SK-N-SH (cell line): ENCODE measurements around the gene UTS2. TPM values are rescaled to one million over a fixed set of nuclear protein-coding genes. Genes with fewer than 3 reads are reported as not detected.

Experiments
- CTCF ChIA-PET: fragments of 300-600, 350-600 bp; formaldehyde crosslinking; extraction: SDS; loops from one replicate; lab custom pipeline; 2021; lab: Yijun Ruan, JAX
- POLR2A ChIA-PET: fragments of 350-600 bp; sonication (Branson Sonifier 250); formaldehyde crosslinking; extraction: SDS; loops from one replicate; lab custom pipeline; 2020; ENCODE audit warnings: antibody characterized with exemption, inconsistent platforms; lab: Yijun Ruan, JAX
- DNase-seq: peaks from one replicate; pipeline ENCODE4 v3.0.0; 2012
- H2AFZ ChIP-seq: fragments of 200-600 bp; sonication (generic); 2 replicates; pipeline ENCODE4 v1.8.1; 2016; ENCODE audit warnings: antibody characterized with exemption, mild to moderate bottlenecking, low read depth
- H3F3A ChIP-seq: fragments of 200-600 bp; sonication (generic); replicated peaks from 2 replicates; pipeline ENCODE3; 2016; ENCODE audit warnings: antibody characterized with exemption, mild to moderate bottlenecking; ENCODE audit not compliant: insufficient read depth
- H3K27ac ChIP-seq, 2 experiments: fragments of 200-500 bp in 1 of 2; fragments of 200-600 bp in 1 of 2; sonication (Bioruptor generic) in 1 of 2; sonication (generic), shearing (Covaris generic) in 1 of 2; 2 replicates each; pipeline versions ENCODE4 v1.5.1 to v1.6.1; 2014 to 2016; ENCODE audit warnings: low read depth in 2 of 2, inconsistent platforms in 1 of 2, low read length in 1 of 2, mild to moderate bottlenecking in 1 of 2, mixed read lengths in 1 of 2
- H3K27me3 ChIP-seq: fragments of 200-600 bp; sonication (generic), shearing (Covaris generic); 2 replicates; pipeline ENCODE4 v1.6.1; 2016; ENCODE audit warnings: mixed run types; ENCODE audit not compliant: insufficient read depth
- H3K36me3 ChIP-seq, 2 experiments: fragments of 200-500 bp in 1 of 2; fragments of 200-600 bp in 1 of 2; sonication (Bioruptor generic) in 1 of 2; sonication (generic) in 1 of 2; replicated peaks in 1 of 2; 2 replicates each; pipeline versions ENCODE3 to v1.5.1; 2014 to 2016; ENCODE audit warnings: low read length in 1 of 2, mild to moderate bottlenecking in 1 of 2; ENCODE audit not compliant: insufficient read depth in 2 of 2, control insufficient read depth in 1 of 2
- H3K4me1 ChIP-seq, 2 experiments: fragments of 200-500 bp in 1 of 2; fragments of 200-600 bp in 1 of 2; sonication (Bioruptor generic) in 1 of 2; sonication (generic), shearing (Covaris generic) in 1 of 2; 2 replicates each; pipeline versions ENCODE4 v1.5.1 to v1.6.1; 2014 to 2016; ENCODE audit warnings: low read depth in 1 of 2, low read length in 1 of 2, mixed run types in 1 of 2; ENCODE audit not compliant: insufficient read depth in 2 of 2, control insufficient read depth in 1 of 2
- H3K4me2 ChIP-seq: fragments of 200-600 bp; sonication (generic), shearing (Covaris generic); 2 replicates; pipeline ENCODE4 v1.6.1; 2017; ENCODE audit warnings: mixed run types
- H3K4me3 ChIP-seq, 2 experiments: fragments of 200-500 bp in 1 of 2; fragments of 200-600 bp in 1 of 2; sonication (Bioruptor generic) in 1 of 2; sonication (generic), shearing (Covaris generic) in 1 of 2; 2 replicates each; pipeline versions ENCODE4 v1.5.1 to v1.8.1; 2014 to 2016; ENCODE audit warnings: low read depth in 2 of 2, inconsistent platforms in 1 of 2, low read length in 1 of 2, mild to moderate bottlenecking in 1 of 2, mixed read lengths in 1 of 2, moderate library complexity in 1 of 2
- H3K79me2 ChIP-seq: fragments of 200-600 bp; sonication (generic); 2 replicates; pipeline ENCODE4 v1.8.1; 2017; ENCODE audit warnings: mild to moderate bottlenecking; ENCODE audit not compliant: insufficient read depth
- H3K9ac ChIP-seq: fragments of 200-600 bp; sonication (generic); 2 replicates; pipeline ENCODE4 v1.6.1; 2017; ENCODE audit warnings: mixed run types
- H3K9me2 ChIP-seq: fragments of 200-600 bp; sonication (generic); 2 replicates; pipeline ENCODE4 v1.6.1; 2017; ENCODE audit warnings: mixed run types
- H3K9me3 ChIP-seq: fragments of 200-600 bp; sonication (generic); 2 replicates; pipeline ENCODE4 v1.6.1; 2017; ENCODE audit warnings: mixed run types, mild to moderate bottlenecking, moderate library complexity
- H4K20me1 ChIP-seq: fragments of 200-600 bp; sonication (generic); 2 replicates; pipeline ENCODE4 v1.6.1; 2017; ENCODE audit warnings: mild to moderate bottlenecking, mixed run types; ENCODE audit not compliant: insufficient read depth
- ELF1 ChIP-seq: IDR thresholded peaks from 2 replicates; pipeline ENCODE4 v1.4.0; 2012
- FOSL2 ChIP-seq: IDR thresholded peaks from 2 replicates; pipeline ENCODE4 v1.4.0; 2012; ENCODE audit warnings: low read depth, mild to moderate bottlenecking, moderate library complexity, borderline replicate concordance
- FOXJ3 ChIP-seq: sonication (generic); formaldehyde crosslinking; IDR thresholded peaks from 2 replicates; pipeline ENCODE4 v1.5.1; 2020; ENCODE audit warnings: mild to moderate bottlenecking, missing genetic modification reagents
- GABPA ChIP-seq: IDR thresholded peaks from 2 replicates; pipeline ENCODE4 v1.4.0; 2012; ENCODE audit warnings: low read depth, mild to moderate bottlenecking
- GATA2 ChIP-seq: sonication (generic); formaldehyde crosslinking; IDR thresholded peaks from 2 replicates; pipeline ENCODE4 v1.5.0; 2020; ENCODE audit warnings: mild to moderate bottlenecking, missing genetic modification reagents
- JUND ChIP-seq: IDR thresholded peaks from 2 replicates; pipeline ENCODE4 v1.4.0; 2012
- MEF2A ChIP-seq: IDR thresholded peaks from 2 replicates; pipeline ENCODE4 v1.4.0; 2012; ENCODE audit warnings: low read depth, borderline replicate concordance
- MXI1 ChIP-seq: IDR thresholded peaks from 2 replicates; pipeline ENCODE4 v1.6.1; 2012; ENCODE audit warnings: mild to moderate bottlenecking, low read depth, low read length, improper control_type of control experiment
- NFIC ChIP-seq: IDR thresholded peaks from 2 replicates; pipeline ENCODE4 v1.4.0; 2012; ENCODE audit warnings: borderline replicate concordance
- NRF1 ChIP-seq: IDR thresholded peaks from 2 replicates; pipeline ENCODE4 v1.6.1; 2012; ENCODE audit warnings: low read depth, mild to moderate bottlenecking, low read length
- RCOR1 ChIP-seq: fragments of 150-350 bp; IDR thresholded peaks from 2 replicates; pipeline ENCODE4 v1.6.1; 2017; ENCODE audit warnings: antibody characterized with exemption, low read length
- RXRA ChIP-seq: IDR thresholded peaks from 2 replicates; pipeline ENCODE4 v1.4.0; 2012; ENCODE audit warnings: low read depth, mild to moderate bottlenecking, borderline replicate concordance
- SIN3A ChIP-seq: IDR thresholded peaks from 2 replicates; pipeline ENCODE4 v1.6.1; 2012; ENCODE audit warnings: low read depth, mild to moderate bottlenecking, low read length, moderate library complexity, borderline replicate concordance
- TAF1 ChIP-seq: IDR thresholded peaks from 2 replicates; pipeline ENCODE4 v1.6.1; 2012; ENCODE audit warnings: low read depth, mild to moderate bottlenecking, low read length, moderate library complexity, borderline replicate concordance
- TEAD4 ChIP-seq: IDR thresholded peaks from 2 replicates; pipeline ENCODE4 v1.4.0; 2012; ENCODE audit warnings: mild to moderate bottlenecking, borderline replicate concordance; ENCODE audit not compliant: insufficient read depth
- YY1 ChIP-seq: IDR thresholded peaks from 2 replicates; pipeline ENCODE4 v1.4.0; 2012; ENCODE audit warnings: low read depth, mild to moderate bottlenecking
- WGBS: methylation state at CpG from one replicate; pipeline ENCODE4 v1.1.6; 2017; ENCODE audit warnings: low lambda C conversion rate; 5-methylcytosine and 5-hydroxymethylcytosine counted together
- polyA plus RNA-seq, 3 experiments: library from polyadenylated mRNA; depleted of rRNA; stranded (reverse); fragments of >200 nt; gene quantifications; 2 replicates each; pipeline ENCODE4 v1.2.3, GENCODE V29; 2012
- TF ChIP-seq, protein P1 (sequence below): IDR thresholded peaks from 2 replicates; pipeline ENCODE4; 2012
- TF ChIP-seq, protein P2 (sequence below): IDR thresholded peaks from 2 replicates; pipeline ENCODE4 v1.4.0; 2012; ENCODE audit warnings: low read depth
- TF ChIP-seq, protein P3 (sequence below): fragments of 150-350 bp; IDR thresholded peaks from 2 replicates; pipeline ENCODE4 v1.6.1; 2016; ENCODE audit warnings: mild to moderate bottlenecking, low read depth, low read length
- TF ChIP-seq, protein P4 (sequence below): IDR thresholded peaks from 2 replicates; pipeline ENCODE4 v1.4.0; 2012; ENCODE audit warnings: low read depth, borderline replicate concordance
- TF ChIP-seq, protein P5 (sequence below): fragments of 200-600 bp; sonication (generic); IDR thresholded peaks from 2 replicates; pipeline ENCODE4 v1.6.1; 2017; ENCODE audit warnings: antibody characterized with exemption, mild to moderate bottlenecking, moderate library complexity

The UTS2 gene
- polyA plus RNA-seq, 1 of the 3 experiments (the other 2 are of a cell fraction), result 0.13 TPM

DNA sequence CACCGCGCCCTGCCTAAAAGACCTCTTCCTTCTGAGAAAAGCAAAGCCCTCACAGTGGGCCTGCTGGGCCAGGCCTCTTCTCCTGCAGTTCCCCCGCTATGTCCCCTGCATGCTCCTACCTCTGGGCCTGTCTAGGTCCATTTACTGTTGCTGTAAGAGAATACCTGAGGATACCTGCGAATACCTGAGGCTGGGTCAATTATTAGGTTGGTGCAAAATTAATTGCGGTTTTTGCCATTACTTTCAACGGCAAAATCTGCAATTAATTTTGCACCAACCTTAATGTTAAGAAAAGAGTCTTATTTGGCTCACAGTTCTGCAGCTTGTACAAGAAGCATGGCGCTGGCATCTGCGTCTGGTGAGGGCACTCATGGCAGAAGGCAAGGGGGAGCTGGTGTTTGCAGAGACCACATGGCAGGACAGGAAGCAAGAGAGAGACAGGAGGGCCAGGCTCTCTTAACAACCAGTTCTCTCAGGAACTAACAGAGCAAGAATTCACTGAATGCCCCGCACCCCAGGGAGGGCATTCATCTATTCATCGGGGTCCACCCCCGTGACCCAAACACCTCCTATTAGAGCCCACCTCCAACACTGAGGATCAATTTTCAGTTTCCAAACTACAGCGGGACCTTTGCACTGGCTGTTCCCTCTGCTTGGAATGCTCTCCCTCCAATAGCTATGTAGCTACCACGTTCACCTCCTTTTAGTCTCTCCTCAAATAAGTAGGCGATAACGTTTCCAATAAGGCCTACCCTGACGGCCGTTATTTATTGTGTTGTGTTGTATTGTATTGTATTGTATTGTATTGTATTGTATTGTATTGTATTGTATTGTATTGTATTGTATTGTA is 9.6 kb upstream of the UTS2 start:
- Histone ChIP-seq H3K9ac (no peak overlapping the region), H3F3A (no peaks in the 10 kb centered on the region), H2AFZ (no peak overlapping the region), H3K9me3 (no peaks in the 10 kb centered on the region), H3K36me3 (no peaks in the 10 kb centered on the region), H3K4me2 (no peak overlapping the region), H3K27me3 (no peaks in the 10 kb centered on the region), H3K27ac (no peak overlapping the region), H3K9me2 (no peaks in the 10 kb centered on the region), H4K20me1 (no peaks in the 10 kb centered on the region), H3K4me3 (no peak overlapping the region), H3K4me1 (no peaks in the 10 kb centered on the region), H3K79me2 (no peaks in the 10 kb centered on the region)
- ChIA-PET CTCF (no interaction called here), POLR2A (no interaction called here)
- no peak for DNase-seq
- WGBS, result 73% methylated on average over 12 of the region's 17 CpGs
- TF ChIP-seq NFIC (no peak), MEF2A (no peak), FOSL2 (no peak), JUND (no peak), MXI1 (no peak), RXRA (no peak), FOXJ3 (CRISPR knock-in tag) (no peak), YY1 (no peak), GATA2 (CRISPR knock-in tag) (no peak), RCOR1 (no peak)
- TF ChIP-seq, protein P1, sequence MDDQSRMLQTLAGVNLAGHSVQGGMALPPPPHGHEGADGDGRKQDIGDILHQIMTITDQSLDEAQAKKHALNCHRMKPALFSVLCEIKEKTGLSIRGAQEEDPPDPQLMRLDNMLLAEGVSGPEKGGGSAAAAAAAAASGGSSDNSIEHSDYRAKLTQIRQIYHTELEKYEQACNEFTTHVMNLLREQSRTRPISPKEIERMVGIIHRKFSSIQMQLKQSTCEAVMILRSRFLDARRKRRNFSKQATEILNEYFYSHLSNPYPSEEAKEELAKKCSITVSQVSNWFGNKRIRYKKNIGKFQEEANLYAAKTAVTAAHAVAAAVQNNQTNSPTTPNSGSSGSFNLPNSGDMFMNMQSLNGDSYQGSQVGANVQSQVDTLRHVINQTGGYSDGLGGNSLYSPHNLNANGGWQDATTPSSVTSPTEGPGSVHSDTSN, result no peak
- TF ChIP-seq, protein P2, sequence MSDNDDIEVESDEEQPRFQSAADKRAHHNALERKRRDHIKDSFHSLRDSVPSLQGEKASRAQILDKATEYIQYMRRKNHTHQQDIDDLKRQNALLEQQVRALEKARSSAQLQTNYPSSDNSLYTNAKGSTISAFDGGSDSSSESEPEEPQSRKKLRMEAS, result no peak
- TF ChIP-seq, protein P3, sequence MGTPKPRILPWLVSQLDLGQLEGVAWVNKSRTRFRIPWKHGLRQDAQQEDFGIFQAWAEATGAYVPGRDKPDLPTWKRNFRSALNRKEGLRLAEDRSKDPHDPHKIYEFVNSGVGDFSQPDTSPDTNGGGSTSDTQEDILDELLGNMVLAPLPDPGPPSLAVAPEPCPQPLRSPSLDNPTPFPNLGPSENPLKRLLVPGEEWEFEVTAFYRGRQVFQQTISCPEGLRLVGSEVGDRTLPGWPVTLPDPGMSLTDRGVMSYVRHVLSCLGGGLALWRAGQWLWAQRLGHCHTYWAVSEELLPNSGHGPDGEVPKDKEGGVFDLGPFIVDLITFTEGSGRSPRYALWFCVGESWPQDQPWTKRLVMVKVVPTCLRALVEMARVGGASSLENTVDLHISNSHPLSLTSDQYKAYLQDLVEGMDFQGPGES, result no peak

DNA sequence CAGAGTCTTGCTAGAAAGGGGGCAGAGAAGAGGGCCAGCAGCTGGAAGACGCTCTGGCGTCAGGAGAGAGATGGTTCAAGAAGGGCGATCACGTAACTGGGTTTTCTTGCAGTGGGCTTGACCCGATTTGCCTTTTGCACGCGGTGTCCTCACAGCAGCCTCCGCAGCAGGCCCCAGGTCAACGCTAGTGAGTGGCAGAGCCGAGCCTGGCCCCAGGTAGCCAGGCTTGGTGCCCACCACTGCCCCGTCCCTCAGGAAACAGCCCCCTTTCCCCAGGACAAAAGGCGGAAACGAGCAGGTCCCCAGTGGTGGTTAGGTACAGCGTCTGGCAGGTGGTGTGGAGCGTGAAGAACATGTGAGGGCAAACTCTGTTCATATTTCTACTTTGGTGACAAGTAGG is 8.6 kb upstream of the UTS2 start:
- 86% methylated on average over 13 of the region's 15 CpGs for WGBS
- H3F3A ChIP-seq, result no peaks in the 10 kb centered on the region
- H3K4me3 ChIP-seq, result no peak overlapping the region
- no peaks in the 10 kb centered on the region for H3K9me2 ChIP-seq
- ChIA-PET CTCF (no interaction called here), POLR2A (no interaction called here)
- no peaks in the 10 kb centered on the region for H3K79me2 ChIP-seq
- no peak for DNase-seq
- no peaks in the 10 kb centered on the region for H3K9me3 ChIP-seq
- H3K4me1 ChIP-seq, result no peaks in the 10 kb centered on the region
- no peak overlapping the region for H2AFZ ChIP-seq
- H3K27ac ChIP-seq, result no peak overlapping the region
- H4K20me1 ChIP-seq, result no peaks in the 10 kb centered on the region
- no peaks in the 10 kb centered on the region for H3K36me3 ChIP-seq
- H3K27me3 ChIP-seq, result no peaks in the 10 kb centered on the region
- no peak overlapping the region for H3K9ac ChIP-seq
- no peak overlapping the region for H3K4me2 ChIP-seq
- TF ChIP-seq TEAD4, result no peak
- TF ChIP-seq TAF1, result no peak
- no peak for TF ChIP-seq YY1
- TF ChIP-seq, protein P3, result no peak
- TF ChIP-seq ELF1, result no peak
- TF ChIP-seq NRF1, result no peak
- TF ChIP-seq, protein P4, sequence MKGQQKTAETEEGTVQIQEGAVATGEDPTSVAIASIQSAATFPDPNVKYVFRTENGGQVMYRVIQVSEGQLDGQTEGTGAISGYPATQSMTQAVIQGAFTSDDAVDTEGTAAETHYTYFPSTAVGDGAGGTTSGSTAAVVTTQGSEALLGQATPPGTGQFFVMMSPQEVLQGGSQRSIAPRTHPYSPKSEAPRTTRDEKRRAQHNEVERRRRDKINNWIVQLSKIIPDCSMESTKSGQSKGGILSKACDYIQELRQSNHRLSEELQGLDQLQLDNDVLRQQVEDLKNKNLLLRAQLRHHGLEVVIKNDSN, result no peak
- TF ChIP-seq MXI1, result no peak
- TF ChIP-seq, protein P5, sequence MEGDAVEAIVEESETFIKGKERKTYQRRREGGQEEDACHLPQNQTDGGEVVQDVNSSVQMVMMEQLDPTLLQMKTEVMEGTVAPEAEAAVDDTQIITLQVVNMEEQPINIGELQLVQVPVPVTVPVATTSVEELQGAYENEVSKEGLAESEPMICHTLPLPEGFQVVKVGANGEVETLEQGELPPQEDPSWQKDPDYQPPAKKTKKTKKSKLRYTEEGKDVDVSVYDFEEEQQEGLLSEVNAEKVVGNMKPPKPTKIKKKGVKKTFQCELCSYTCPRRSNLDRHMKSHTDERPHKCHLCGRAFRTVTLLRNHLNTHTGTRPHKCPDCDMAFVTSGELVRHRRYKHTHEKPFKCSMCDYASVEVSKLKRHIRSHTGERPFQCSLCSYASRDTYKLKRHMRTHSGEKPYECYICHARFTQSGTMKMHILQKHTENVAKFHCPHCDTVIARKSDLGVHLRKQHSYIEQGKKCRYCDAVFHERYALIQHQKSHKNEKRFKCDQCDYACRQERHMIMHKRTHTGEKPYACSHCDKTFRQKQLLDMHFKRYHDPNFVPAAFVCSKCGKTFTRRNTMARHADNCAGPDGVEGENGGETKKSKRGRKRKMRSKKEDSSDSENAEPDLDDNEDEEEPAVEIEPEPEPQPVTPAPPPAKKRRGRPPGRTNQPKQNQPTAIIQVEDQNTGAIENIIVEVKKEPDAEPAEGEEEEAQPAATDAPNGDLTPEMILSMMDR, result no peak
- TF ChIP-seq GABPA, result no peak
- TF ChIP-seq SIN3A, result no peak
